ENCODE measurements around the gene SIAH2. TPM values are rescaled to one million over a fixed set of nuclear protein-coding genes. Genes with fewer than 3 reads are reported as not detected.

The SIAH2 gene
- total RNA-seq, 1 donor from 2014 or later, result 18.5 TPM

DNA sequence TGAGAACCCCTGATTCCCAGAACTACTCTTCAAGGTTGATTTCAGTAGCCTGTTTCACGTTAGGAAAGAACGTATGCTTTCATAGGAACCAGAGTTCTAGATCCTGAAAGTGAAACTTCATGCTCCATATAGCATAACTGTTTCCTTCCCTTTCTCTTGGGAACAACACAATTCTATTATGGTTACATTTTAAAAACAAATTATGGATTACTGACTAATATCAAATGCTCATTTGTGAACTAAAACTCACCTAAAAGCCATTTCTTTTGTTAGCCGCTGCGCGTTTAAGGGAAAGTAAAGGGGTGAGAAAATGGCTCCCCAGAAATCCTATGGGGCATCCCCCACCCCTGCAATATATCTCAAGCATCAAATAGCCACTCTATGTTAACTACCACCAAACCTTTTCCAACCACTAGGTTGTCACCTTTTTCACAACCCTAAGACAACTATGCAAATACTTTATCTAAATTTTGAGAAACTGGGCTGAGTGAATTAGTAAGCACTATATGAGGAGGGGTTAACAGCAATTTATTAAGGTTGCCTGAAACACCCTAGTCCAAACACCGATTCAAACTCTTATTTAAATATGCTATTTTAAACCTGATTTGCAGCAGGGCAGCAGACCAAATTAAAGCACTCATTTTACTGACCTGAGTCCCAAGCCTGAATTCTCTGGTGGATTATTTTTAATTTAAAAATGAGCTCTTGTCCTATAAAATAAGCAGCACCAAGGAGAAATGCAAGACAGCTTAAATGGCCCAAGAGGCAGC lies 2.4 kb downstream of the SIAH2 start:
- Mint-ChIP-seq H3K27ac (ENCODE audit: unreplicated experiment) (no peak overlapping the region), H3K27me3 (ENCODE audit: low read depth) (peaks cover 5% of the 10 kb centered on the region), H3K9me3 (no peaks in the 10 kb centered on the region), H3K4me1 (peaks cover 34% of the 10 kb centered on the region), H3K4me3 (peak overlapping the region; percentile 97), H3K36me3 (ENCODE audit: low read depth) (no peaks in the 10 kb centered on the region)
- TF ChIP-seq, protein P1, sequence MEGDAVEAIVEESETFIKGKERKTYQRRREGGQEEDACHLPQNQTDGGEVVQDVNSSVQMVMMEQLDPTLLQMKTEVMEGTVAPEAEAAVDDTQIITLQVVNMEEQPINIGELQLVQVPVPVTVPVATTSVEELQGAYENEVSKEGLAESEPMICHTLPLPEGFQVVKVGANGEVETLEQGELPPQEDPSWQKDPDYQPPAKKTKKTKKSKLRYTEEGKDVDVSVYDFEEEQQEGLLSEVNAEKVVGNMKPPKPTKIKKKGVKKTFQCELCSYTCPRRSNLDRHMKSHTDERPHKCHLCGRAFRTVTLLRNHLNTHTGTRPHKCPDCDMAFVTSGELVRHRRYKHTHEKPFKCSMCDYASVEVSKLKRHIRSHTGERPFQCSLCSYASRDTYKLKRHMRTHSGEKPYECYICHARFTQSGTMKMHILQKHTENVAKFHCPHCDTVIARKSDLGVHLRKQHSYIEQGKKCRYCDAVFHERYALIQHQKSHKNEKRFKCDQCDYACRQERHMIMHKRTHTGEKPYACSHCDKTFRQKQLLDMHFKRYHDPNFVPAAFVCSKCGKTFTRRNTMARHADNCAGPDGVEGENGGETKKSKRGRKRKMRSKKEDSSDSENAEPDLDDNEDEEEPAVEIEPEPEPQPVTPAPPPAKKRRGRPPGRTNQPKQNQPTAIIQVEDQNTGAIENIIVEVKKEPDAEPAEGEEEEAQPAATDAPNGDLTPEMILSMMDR (conservative IDR thresholded peaks at IDR 0.05), result no peak
- DNase-seq (ENCODE audit: low read depth, low spot score), result no peak

DNA sequence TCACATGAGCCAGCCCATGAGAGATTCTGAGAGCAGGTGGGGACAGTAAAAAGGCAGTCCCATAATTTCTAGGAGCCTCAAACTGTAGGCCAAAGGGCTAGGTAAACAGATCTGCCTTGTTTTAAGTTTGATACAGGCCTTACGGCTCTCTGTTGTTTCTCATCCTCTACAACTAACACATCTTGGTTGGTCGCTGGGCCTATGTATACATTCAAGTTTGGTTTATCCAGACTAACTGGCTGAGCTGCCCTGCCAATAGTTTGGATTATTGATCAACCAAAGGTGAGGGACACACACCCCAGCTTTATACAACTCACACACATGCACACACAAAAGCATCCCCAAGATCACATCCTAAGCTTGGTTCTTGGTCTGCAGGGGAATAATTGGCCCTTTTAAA lies 3.0 kb downstream of the SIAH2 start:
- TF ChIP-seq, protein P1 (conservative IDR thresholded peaks at IDR 0.05), result no peak
- Mint-ChIP-seq H3K27ac (ENCODE audit: unreplicated experiment) (no peak overlapping the region), H3K4me1 (peaks cover 34% of the 10 kb centered on the region), H3K4me3 (peak overlapping the region; percentile 38), H3K36me3 (ENCODE audit: low read depth) (no peaks in the 10 kb centered on the region), H3K27me3 (ENCODE audit: low read depth) (peaks cover 5% of the 10 kb centered on the region), H3K9me3 (no peaks in the 10 kb centered on the region)
- DNase-seq (ENCODE audit: low read depth, low spot score), result no peak

DNA sequence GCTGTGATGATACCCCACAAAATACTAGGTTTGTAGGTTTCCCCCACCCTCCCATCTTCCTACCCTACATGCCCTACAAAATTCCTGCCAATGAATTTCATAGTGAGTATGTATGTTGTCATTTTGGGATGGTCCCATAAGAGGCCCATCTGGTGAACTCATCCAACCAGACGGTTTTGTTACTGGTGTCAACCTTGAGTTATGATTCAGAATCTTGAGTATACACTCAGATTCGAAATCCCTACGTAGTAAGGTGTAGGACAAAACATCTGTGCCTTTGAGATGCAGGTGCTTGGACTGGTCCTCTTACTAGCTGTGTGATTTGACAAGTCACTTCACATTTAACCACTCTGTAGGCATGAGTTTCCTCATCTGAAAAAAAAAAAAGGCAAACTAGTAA lies 3.6 kb downstream of the SIAH2 start:
- Mint-ChIP-seq H3K27me3 (ENCODE audit: low read depth) (peaks cover 2% of the 10 kb centered on the region), H3K4me1 (peaks cover 29% of the 10 kb centered on the region), H3K4me3 (no peak overlapping the region), H3K9me3 (no peaks in the 10 kb centered on the region), H3K27ac (ENCODE audit: unreplicated experiment) (no peak overlapping the region), H3K36me3 (ENCODE audit: low read depth) (no peaks in the 10 kb centered on the region)
- TF ChIP-seq, protein P1 (conservative IDR thresholded peaks at IDR 0.05), result no peak
- no peak for DNase-seq (ENCODE audit: low read depth, low spot score)

DNA sequence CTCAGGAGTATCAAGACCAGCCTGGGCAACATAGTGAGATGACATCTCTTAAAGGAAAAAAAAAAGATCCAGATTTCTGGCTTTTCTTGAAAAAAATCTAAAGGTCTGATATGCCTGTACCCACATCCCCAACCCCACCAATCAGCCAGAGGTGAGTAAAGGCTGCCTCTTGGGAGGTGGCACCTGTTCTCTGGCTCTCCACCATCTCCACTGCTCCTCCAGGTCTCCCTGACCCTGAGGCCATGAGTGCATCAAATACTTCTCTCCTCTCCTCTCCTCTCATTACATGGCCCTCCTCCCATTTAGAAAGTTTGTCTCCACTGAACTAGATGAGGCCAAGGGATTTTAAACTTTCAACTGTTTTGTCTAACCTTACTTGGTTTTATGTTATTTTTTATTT lies 5.2 kb downstream of the SIAH2 start:
- Mint-ChIP-seq H3K27me3 (ENCODE audit: low read depth) (no peaks in the 10 kb centered on the region), H3K36me3 (ENCODE audit: low read depth) (peaks cover 4% of the 10 kb centered on the region), H3K27ac (ENCODE audit: unreplicated experiment) (no peak overlapping the region), H3K4me1 (peaks cover 22% of the 10 kb centered on the region), H3K4me3 (no peak overlapping the region), H3K9me3 (no peaks in the 10 kb centered on the region)
- TF ChIP-seq, protein P1 (conservative IDR thresholded peaks at IDR 0.05), result no peak
- DNase-seq (ENCODE audit: low read depth, low spot score), result no peak

DNA sequence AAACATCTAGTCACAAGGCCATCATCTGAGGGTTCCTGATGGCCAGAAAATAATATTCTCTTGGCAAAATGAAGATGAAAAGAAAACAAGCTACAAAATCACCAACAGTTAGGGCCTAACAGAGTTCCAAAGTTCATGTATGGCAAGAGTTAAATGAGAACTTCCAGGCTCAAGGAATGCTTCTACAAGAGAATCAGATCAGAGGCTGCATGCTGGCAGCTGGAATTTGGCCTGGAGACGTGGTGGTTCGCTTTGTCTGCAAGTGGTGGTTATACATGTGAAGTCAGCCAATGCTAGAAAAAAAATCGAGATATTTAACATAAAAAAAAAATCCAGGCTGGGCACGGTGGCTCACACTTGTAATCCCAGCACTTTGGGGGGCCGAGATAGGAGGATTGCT lies 5.6 kb downstream of the SIAH2 start:
- no peaks in the 10 kb centered on the region for H3K27me3 Mint-ChIP-seq (ENCODE audit: low read depth)
- DNase-seq (ENCODE audit: low read depth, low spot score), result no peak
- peaks cover 4% of the 10 kb centered on the region for H3K36me3 Mint-ChIP-seq (ENCODE audit: low read depth)
- H3K9me3 Mint-ChIP-seq, result no peaks in the 10 kb centered on the region
- peak overlapping the region; percentile 29 for H3K4me3 Mint-ChIP-seq
- TF ChIP-seq, protein P1 (conservative IDR thresholded peaks at IDR 0.05), result no peak
- no peak overlapping the region for H3K27ac Mint-ChIP-seq (ENCODE audit: unreplicated experiment)
- peaks cover 22% of the 10 kb centered on the region for H3K4me1 Mint-ChIP-seq
